ENCODE results near the gene MPP2.
A peak's percentile ranks its signal among the peaks of the same experiment; 100 is the strongest.
"Not testable (repeated sequence)": the region's sequence is repeated elsewhere in the genome, so short reads cannot be mapped to it uniquely, and the experiment has no call there.

MPP2 gene

DNA sequence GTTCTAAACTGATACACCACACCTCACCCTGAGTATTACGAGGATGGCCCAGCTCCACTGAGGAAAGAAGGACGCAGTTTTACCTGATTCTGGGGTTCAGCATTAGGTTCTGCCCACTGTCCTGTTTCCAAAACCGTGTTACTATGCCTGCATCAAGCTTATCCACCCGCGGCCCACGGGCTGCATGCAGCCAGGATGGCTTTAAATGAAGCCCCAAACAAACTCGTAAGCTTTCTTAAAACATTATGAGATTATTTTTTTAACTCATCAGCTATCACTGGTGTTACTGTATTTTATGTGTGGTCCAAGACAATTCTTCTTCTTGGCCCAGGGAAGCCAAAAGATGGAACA, 64.4 kb downstream of the MPP2 start:
- no peak for DNase-seq

DNA sequence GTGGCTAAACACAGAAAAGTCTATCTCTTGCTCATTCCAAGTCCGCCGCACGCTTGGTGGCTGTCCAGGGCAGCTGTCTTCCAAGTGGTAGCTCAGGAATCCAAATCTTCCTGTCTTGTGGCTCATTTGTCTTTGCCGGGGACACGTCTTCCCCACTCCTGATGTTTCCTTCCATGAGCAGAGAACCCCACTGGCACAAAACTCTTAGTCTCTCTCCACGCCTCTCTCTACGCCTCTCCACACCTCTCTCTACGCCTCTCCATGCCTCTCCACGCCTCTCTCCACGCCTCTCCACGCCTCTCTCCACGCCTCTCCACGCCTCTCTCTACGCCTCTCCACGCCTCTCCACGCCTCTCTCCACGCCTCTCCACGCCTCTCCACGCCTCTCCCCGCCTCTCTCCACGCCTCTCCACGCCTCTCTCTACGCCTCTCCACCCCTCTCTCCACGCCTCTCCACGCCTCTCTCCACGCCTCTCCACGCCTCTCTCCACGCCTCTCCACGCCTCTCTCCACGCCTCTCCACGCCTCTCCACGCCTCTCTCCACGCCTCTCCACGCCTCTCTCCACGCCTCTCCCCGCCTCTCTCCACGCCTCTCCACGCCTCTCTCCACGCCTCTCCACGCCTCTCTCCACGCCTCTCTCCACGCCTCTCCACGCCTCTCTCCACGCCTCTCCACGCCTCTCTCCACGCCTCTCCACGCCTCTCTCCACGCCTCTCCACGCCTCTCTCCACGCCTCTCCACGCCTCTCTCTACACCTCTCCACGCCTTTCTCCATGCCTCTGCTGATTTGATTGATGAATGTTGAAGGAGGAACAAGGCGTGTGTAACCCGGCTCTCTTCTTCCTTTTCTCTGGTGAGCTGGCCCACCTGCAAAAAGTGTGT, 65.0 kb downstream of the MPP2 start:
- not testable (repeated sequence) for DNase-seq

DNA sequence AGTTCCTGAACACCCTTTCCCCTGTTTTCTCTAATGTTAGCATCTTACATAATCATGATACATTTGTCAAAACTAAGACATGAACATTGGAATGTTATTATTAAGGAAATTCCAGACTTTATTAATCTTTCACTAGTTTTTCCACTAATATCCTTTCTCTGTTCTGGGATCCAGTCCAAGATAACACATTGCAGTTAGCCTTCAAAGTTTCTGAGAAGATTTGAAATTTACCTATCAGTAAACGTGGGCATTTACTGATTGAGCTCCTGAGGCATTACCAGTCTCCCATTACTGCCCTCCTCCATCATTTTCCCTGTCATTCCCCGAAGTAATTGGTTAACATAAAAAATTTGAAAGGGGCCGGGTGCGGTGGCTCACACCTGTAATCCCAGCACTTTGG, 66.1 kb downstream of the MPP2 start:
- no peak for DNase-seq

DNA sequence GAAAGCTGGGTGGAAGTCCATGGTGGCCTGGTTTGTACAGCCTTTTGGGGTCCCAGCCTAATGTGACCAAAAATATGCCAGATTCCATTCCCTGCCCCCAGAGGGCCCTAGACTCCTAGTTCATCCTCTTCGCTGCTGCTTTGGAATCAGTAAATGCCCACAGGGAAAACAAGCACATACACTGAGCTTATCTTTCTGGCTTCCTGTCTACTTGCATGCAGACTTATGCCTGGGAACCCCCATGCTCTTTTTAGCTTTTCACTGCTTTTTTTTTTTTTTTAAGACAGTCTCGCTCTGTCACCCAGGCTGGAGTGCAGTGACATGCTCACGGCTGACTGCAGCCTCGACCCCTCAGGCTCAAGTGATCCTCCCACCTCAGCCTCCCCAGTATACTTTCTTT, 66.5 kb downstream of the MPP2 start:
- DNase-seq = peak; percentile 33

DNA sequence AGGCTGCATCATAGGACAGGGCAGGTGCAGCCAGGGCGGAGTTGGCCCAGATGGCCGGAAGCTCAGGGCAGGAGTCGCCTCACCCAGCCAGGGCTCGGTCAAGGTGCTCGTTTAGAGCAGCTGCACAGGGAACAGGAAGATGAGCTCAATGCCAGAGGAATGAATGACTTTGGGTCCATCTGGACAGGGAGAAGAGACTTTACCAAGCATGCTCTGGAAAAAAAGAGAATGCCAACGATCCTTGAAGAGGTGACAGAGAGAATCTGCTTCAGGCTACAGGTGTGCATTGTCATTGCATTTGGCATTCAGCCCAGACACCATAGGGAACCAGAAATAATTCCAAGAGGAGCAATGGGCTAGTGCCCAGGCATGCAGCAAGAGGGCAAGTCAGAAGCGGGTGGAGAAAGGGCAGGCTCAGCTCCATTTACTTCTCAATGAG, 67.6 kb downstream of the MPP2 start:
- no peak for DNase-seq

DNA sequence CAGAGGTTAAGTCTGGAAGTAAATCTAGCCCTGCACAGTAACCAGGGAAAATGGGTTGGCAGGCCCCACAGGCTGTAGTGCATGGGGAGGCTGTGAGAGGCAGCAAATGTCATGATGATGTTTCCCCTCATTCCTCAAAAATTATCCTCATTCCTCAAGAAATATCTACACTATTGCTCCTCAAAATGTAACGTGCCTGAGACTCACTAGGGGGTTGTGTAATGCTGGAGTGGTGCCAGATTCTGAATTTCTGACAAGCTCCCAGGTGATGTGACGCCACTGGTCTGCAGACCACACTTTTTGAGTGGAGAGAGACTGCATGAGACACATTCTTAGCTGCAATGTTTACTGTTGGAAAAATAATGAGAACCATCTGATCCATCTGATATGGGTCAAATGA, 73.2 kb downstream of the MPP2 start:
- DNase-seq = no peak

DNA sequence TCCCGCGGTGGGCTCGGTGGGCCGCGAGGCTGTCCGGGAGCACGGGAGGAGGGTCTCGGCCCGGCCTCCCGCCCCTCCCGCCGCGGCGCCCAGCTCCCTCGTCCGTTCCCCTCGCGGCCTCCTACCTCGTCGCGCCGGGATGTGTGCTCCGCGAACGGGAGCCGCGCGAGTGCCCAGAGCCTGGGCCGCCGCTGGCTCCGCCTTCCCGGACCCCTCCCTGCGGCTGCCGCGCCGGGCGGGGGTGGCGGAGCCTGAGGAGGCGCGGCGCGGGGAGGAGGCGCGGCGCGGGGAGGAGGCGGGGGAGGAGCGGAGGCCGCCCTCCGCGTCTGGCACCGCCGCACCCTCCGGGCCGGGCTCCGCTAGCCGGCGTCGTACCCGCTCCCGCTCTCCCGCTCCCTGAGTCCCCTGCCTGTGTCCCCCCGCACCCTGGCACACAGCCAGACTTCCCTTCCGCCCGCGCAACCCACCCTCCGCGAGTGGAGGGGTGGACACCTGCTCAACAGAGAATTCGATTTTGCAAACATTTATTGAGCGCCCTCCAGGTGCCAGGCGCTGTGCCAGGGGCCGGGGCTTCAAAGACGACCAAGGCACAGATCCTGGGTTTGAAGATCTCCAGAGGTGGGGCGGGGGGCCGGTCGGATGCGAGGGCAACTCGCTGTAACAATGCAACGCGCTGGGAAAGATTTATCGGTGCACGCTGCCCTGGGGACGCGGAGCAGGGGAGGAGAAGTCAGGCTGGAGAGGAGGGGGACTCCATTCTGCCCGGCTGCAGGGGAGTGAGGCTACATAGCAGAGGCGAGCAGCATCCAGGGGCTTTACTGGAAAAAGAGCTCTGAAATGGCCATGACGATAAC, 74.1 kb downstream of the MPP2 start, which contains the start of gene MPP3:
Gene MPP3, minus strand, starts transcription at position 171 of the 854 bp plus-strand sequence. CDS start 1,240 bp downstream, outside the sequence.
- DNase-seq = peak; percentile 78

DNA sequence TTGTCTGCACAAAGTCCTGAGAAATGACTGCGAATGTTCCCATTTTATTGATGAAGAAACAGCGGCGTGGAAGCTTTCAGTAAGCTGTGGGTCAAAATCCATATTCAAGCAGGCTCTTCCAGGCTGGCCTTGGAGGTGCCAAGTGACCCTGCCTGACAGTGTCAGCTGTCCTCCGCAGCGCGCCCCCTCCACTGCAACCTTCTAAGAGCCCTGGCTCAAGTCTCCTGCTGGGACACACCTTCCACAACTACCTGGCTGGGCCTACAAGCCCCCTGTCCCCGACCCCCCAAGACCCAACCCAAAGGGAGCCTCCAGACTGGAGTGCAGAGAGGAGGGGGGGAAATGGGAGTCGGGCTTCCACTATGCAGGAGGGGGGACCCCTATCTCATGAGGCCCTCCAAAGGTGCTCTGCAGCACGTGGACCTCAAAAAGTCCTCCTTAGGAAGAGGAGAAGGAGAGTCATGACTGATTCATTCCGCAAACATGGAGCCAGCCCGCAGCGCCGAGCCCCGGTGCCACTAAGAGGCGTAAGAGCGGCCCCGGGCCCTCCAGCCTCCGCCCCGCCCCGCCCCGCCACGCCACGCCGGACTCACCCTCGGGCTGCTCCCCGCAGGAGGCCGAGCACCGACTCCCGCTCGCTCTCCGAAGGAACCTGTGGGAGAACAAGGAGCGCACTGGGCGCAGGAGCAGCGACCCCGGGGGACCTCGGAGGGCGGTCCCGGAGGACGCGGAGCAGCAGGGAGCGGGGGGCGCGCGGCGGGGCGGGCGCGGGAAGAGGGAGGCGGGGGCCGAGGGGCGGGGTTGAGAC, 75.0 kb downstream of the MPP2 start:
- DNase-seq = peak; percentile 21

DNA sequence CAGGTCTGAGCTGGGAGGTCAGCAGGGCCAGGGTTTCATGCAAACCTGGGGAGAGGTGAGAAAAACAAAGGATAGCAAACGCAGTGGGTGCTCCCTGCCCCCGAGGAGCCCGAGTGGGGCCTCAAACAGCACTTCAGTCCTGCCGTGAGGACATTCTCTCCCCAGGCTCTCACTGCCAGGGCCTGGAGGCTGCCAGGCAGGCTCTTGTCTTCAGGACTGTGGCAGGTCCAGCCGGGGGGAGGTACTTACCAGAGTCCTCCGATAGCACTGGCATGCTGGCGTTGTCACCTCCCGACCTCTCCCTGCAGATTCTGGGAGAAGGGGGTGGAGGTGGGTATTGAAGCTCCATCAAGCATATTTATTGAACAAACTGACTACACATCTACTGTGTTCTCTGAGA, 75.7 kb downstream of the MPP2 start:
- DNase-seq = no peak

DNA sequence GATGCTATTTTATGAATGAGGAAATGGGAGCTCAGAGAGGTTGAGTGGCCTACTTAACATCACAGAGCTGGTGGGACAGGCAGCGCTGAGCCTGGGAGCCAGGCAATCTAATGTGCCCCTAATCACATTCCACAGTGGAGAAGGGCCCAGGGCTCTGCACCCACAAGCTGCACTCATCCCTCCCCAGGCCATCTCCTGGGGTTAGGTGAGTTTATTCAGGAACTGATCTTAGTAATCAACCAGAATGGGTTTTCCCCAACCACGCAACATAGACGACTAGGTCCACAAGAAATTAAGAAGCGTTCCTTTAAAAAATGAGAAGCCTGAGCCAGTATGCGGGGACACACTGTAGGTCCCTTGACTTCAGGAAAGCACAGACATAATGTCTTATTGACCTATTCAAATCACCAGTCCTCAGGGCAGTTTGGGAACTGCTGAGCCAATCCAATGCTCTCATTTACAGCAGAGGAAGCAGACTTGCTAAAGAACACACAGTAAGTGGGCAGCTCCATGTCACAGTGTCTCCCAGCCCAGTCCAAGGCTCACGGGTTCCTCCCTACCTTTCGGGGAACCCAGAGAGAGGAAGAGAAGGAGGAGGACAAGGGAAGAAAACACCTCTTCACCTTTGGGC, 76.7 kb downstream of the MPP2 start:
- DNase-seq = no peak

DNA sequence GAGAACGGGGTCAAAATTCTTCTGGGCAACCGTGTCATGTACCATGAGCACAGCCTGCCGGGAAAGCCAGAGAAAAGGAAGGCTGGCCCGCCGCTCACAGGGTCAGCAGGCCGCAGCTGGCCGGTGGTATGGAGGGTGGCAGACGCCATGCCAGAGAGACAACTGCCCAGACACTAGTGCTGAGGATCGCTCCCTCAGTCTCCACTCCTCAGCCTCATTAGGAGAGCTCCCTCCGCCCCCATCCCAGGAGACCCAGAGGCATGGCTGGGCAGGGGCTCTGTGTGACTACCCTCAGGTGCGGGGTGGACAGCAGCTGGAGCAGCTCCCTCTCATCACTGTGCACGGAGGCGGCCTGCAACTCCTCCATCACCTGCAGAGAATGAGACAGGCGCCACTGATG, 77.6 kb downstream of the MPP2 start:
- DNase-seq = no peak

DNA sequence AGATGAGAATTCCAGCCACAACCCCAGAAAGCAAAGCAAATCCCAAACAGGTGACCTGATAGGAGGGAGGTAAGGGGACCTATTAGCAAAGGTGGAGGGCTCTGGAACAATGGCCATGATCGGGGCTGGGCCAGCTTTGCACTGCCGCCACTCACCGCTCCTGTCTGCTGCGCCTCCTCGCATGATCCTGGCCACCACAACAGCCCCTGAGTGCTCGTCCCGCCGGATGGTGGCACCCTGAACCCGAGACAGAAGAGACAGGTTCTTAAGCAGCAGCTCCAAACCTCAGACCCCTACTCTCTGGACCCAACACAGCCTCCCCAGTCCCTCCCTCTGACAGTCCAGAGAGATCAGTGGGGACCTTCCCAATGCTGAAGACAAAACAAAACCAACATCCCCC, 79.7 kb downstream of the MPP2 start:
- no peak for DNase-seq

DNA sequence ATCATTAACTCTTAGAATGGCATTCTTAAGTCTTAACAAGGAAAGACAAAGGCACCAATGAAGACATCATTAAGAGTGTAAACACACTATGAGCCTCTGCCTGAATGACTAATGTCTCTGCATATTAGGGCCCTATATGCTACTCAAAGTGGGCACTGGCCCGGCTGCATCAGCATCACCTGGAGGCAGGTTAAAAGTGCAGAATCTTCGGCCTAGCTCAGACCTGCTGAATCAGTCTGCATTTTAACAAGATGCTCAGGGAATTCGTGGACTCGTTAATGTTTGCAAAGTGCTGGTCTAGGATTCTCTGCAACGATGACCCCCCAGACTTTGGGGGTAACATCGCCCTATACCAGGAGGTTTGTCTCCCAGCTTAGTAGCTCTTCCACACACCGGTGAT, 81.1 kb downstream of the MPP2 start:
- DNase-seq = no peak

DNA sequence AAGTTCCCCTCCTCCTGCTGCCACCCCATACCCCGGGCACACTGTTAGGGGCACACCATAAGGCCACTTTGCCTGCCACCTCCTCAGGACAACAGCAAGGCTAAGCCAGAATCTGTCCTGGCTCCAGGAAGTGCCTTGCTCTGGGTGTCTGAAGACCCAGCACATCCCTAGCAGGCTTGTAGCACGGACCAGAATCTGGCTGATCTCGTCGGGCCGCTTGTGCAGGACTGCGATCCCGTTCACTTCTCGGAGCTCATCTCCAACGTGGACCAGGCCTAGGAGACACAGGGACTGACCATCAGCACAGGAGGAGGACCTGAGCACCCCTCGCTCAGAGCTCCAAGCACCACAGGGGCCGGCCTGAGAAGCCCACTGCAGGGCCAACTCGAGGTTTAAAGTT, 81.8 kb downstream of the MPP2 start:
- DNase-seq = no peak

Measured in hematopoietic multipotent progenitor cell treated with erythropoietin and hydrocortisone succinate and interleukin-3 and kit ligand, for 6 days (in vitro differentiated cells).